CD14-positive monocyte (primary cell): ENCODE data around the gene TAPT1. TPM values are rescaled to one million over a fixed set of nuclear protein-coding genes. Genes with fewer than 3 reads are reported as not detected.
"Not testable (repeated sequence)": the region's sequence is repeated elsewhere in the genome, so short reads cannot be mapped to it uniquely, and the experiment has no call there.

Experiments
- DNase-seq, 3 donors: peaks; one replicate each; pipeline ENCODE4 v3.0.0-alpha.2; 2011 to 2022
- H2AFZ ChIP-seq: 2 replicates; pipeline ENCODE4 v1.6.0; 2012; ENCODE audit warnings: mild to moderate bottlenecking, low read depth, low read length, inconsistent platforms; ENCODE audit not compliant: insufficient read depth, poor library complexity, severe bottlenecking
- H3K27ac ChIP-seq, 2 donors: 1 replicate in 1 of 2; 2 replicates in 1 of 2; pipeline ENCODE4 v1.5.1; 2012 to 2013; ENCODE audit warnings: low read length in 2 of 2, control low read depth in 1 of 2, inconsistent platforms in 1 of 2, low read depth in 1 of 2, mild to moderate bottlenecking in 1 of 2
- H3K27me3 ChIP-seq, 2 donors: one replicate each; pipeline versions ENCODE4 v1.6.0 to v1.6.1; 2011 to 2013; ENCODE audit warnings: low read length in 2 of 2; ENCODE audit not compliant: control insufficient read depth in 2 of 2, insufficient read depth in 2 of 2
- H3K36me3 ChIP-seq, 2 donors: replicated peaks in 1 of 2; 1 replicate in 1 of 2; 2 replicates in 1 of 2; pipeline versions ENCODE4 v1.5.1 to v1.6.1; 2012 to 2013; ENCODE audit warnings: low read length in 2 of 2, control low read depth in 1 of 2, inconsistent platforms in 1 of 2, mild to moderate bottlenecking in 1 of 2; ENCODE audit not compliant: insufficient read depth in 2 of 2, control insufficient read depth in 1 of 2
- H3K4me1 ChIP-seq, 2 donors: 1 replicate in 1 of 2; 2 replicates in 1 of 2; pipeline versions ENCODE4 v1.5.1 to v1.6.1; 2012 to 2013; ENCODE audit warnings: low read length in 2 of 2, control low read depth in 1 of 2, inconsistent platforms in 1 of 2, mild to moderate bottlenecking in 1 of 2, moderate library complexity in 1 of 2; ENCODE audit not compliant: insufficient read depth in 2 of 2, control insufficient read depth in 1 of 2
- H3K4me2 ChIP-seq: replicated peaks from 2 replicates; pipeline ENCODE3; 2012; ENCODE audit warnings: low read length, moderate library complexity, mild to moderate bottlenecking; ENCODE audit not compliant: poor library complexity, severe bottlenecking; ENCODE audit errors: extremely low read depth
- H3K4me3 ChIP-seq, 3 experiments: fragments of 200-600 bp in 1 of 3; sonication (generic) in 1 of 3; replicated peaks in 1 of 3; 1 replicate in 2 of 3; 2 replicates in 1 of 3; pipeline ENCODE4 v1.5.1; 2011 to 2013; ENCODE audit warnings: low read length in 3 of 3, mild to moderate bottlenecking in 3 of 3, control low read depth in 2 of 3, low read depth in 2 of 3, inconsistent platforms in 1 of 3, moderate library complexity in 1 of 3
- H3K79me2 ChIP-seq: 2 replicates; pipeline ENCODE4 v1.6.0; 2012; ENCODE audit warnings: mild to moderate bottlenecking, control low read depth, inconsistent platforms, low read length, moderate library complexity; ENCODE audit not compliant: insufficient read depth
- H3K9ac ChIP-seq: 2 replicates; pipeline ENCODE4 v1.6.0; 2017; ENCODE audit warnings: low read length, mild to moderate bottlenecking; ENCODE audit not compliant: insufficient read depth, poor library complexity, severe bottlenecking
- H3K9me3 ChIP-seq, 2 donors: replicated peaks in 1 of 2; 1 replicate in 1 of 2; 2 replicates in 1 of 2; pipeline versions ENCODE4 v1.5.1 to v1.6.1; 2012 to 2013; ENCODE audit warnings: low read length in 2 of 2, control low read depth in 1 of 2; ENCODE audit not compliant: control insufficient read depth in 1 of 2, insufficient read depth in 1 of 2
- H4K20me1 ChIP-seq: 2 replicates; pipeline ENCODE4 v1.6.0; 2012; ENCODE audit warnings: mild to moderate bottlenecking, low read length, control low read depth, moderate library complexity; ENCODE audit not compliant: insufficient read depth
- H3K27ac Mint-ChIP-seq, 7 donors: one replicate each; pipeline ENCODE4 v1.8.0; 2020; ENCODE audit warnings: mild to moderate bottlenecking in 7 of 7, mixed read lengths in 7 of 7, moderate library complexity in 6 of 7, inconsistent platforms in 2 of 7
- H3K27me3 Mint-ChIP-seq, 3 donors: one replicate each; pipeline ENCODE4 v1.8.0; 2021 to 2022; ENCODE audit warnings: low read depth in 3 of 3, mild to moderate bottlenecking in 3 of 3, mixed read lengths in 3 of 3, moderate library complexity in 3 of 3, inconsistent platforms in 1 of 3
- H3K36me3 Mint-ChIP-seq, 2 donors: one replicate each; pipeline ENCODE4 v1.8.0; 2020; ENCODE audit warnings: mixed read lengths in 2 of 2, inconsistent platforms in 1 of 2, mild to moderate bottlenecking in 1 of 2
- H3K4me1 Mint-ChIP-seq: one replicate; pipeline ENCODE4 v1.8.0; 2020; ENCODE audit warnings: mild to moderate bottlenecking, mixed read lengths
- H3K4me3 Mint-ChIP-seq, 2 donors: one replicate each; pipeline ENCODE4 v1.8.0; 2020; ENCODE audit warnings: mild to moderate bottlenecking in 2 of 2, mixed read lengths in 2 of 2, moderate library complexity in 1 of 2
- H3K9me3 Mint-ChIP-seq, 7 donors: one replicate each; pipeline ENCODE4 v1.8.0; 2020 to 2022; ENCODE audit warnings: mixed read lengths in 7 of 7, mild to moderate bottlenecking in 6 of 7, moderate library complexity in 6 of 7, inconsistent platforms in 2 of 7
- CTCF ChIP-seq: fragments of 200-600 bp; IDR thresholded peaks from one replicate; pipeline ENCODE4 v1.8.0; 2022; ENCODE audit warnings: antibody characterized with exemption, mild to moderate bottlenecking
- WGBS: methylation state at CpG from one replicate; pipeline ENCODE4 v1.1.5; 2013; ENCODE audit warnings: missing lambda C conversion rate; ENCODE audit not compliant: insufficient coverage; 5-methylcytosine and 5-hydroxymethylcytosine counted together
- intact Hi-C, 2 donors: fragments of 100-400 bp; cut with micrococcal nuclease; formaldehyde crosslinking; loops; one replicate each; pipeline versions ENCODE4 v1.15.0 to v1.15.1; 2023
- polyA plus RNA-seq, 3 donors: library from polyadenylated mRNA; depleted of rRNA in 1 of 3; unstranded in 2 of 3; stranded (reverse) in 1 of 3; fragments of 300-500 nt in 2 of 3; fragments of >200 nt in 1 of 3; fragmentation: Illumina TruSeq in 2 of 3; gene quantifications; 1 replicate in 2 of 3; 2 replicates in 1 of 3; pipeline ENCODE4 v1.2.3, GENCODE V29; 2012 to 2021

The TAPT1 gene
- polyA plus RNA-seq, 3 donors: 15.2 to 18.4 (median 16.0) TPM

GRCh38 chr4:16150716-16151115 lies 75.6 kb downstream of the TAPT1 start:
- no peaks in the 10 kb centered on the region for H3K4me1 ChIP-seq
- H3K79me2 ChIP-seq: no peaks in the 10 kb centered on the region
- no peak overlapping the region for H3K27ac Mint-ChIP-seq
- H3K4me3 ChIP-seq: no peak overlapping the region
- H2AFZ ChIP-seq: no peak overlapping the region
- H3K9me3 Mint-ChIP-seq: peaks cover 6 to 15% (median 10%) of the 10 kb centered on the region in 7 donors
- no peaks in the 10 kb centered on the region for H3K36me3 ChIP-seq
- H3K9ac ChIP-seq: no peak overlapping the region
- peaks cover 0 to 1% (median 0%) of the 10 kb centered on the region in 3 donors for H3K27me3 Mint-ChIP-seq
- H4K20me1 ChIP-seq: no peaks in the 10 kb centered on the region
- peaks cover 8 to 10% of the 10 kb centered on the region in 2 donors for H3K9me3 ChIP-seq
- H3K27me3 ChIP-seq: no peaks in the 10 kb centered on the region
- intact Hi-C loops: no loop called here
- no peak overlapping the region for H3K4me2 ChIP-seq
- no peaks in the 10 kb centered on the region for H3K36me3 Mint-ChIP-seq
- H3K4me1 Mint-ChIP-seq: no peaks in the 10 kb centered on the region
- H3K27ac ChIP-seq: no peak overlapping the region
- 100% methylated on average over 2 of the region's 2 CpGs for WGBS
- H3K4me3 Mint-ChIP-seq: no peak overlapping the region
- no peak for TF ChIP-seq CTCF
- no peak for DNase-seq

- H4K20me1 ChIP-seq, H2AFZ ChIP-seq, intact Hi-C loops, H3K27ac Mint-ChIP-seq, H3K36me3 Mint-ChIP-seq, DNase-seq, H3K4me1 ChIP-seq, H3K4me3 Mint-ChIP-seq, H3K79me2 ChIP-seq, H3K4me1 Mint-ChIP-seq, H3K36me3 ChIP-seq, H3K9ac ChIP-seq, H3K27me3 Mint-ChIP-seq, H3K4me2 ChIP-seq, H3K27me3 ChIP-seq, H3K27ac ChIP-seq, H3K4me3 ChIP-seq: not testable (repeated sequence)
- WGBS: 96% methylated on average over 3 of the region's 9 CpGs
- peaks cover 34 to 39% of the 10 kb centered on the region in 2 donors for H3K9me3 ChIP-seq
- peaks cover 24 to 46% (median 35%) of the 10 kb centered on the region in 7 donors for H3K9me3 Mint-ChIP-seq
Observed at GRCh38 chr4:16144913-16145312, 81.4 kb downstream of the TAPT1 start.
